ENCODE data around the gene SFR1.

The SFR1 gene

DNA sequence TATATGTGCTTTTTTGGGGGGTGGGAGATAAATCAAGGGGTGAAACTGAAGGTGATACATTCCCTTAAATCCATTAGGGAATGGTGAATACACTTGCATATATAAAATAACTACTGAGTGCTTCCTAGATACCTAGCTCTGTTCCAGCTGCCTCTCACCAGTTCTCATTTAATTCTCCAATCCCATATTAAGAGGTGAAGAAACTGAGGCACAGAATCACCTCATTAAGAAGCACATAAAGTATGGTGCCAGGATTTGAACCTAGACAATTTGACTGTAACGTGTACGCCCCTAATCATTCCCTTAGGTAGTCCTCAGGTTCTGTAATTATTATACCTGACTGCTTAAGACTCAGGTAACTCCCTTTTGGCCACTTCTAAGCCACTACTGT lies 1.5 kb upstream of the SFR1 start:
- no peaks in the 10 kb centered on the region for H3K9me3 ChIP-seq (ENCODE audit: insufficient read depth, low read length, severe bottlenecking)
- DNase-seq (no peak), ATAC-seq (ENCODE audit: insufficient read depth, low read depth) (no peak)
- H3K79me2 ChIP-seq (ENCODE audit: insufficient read depth, low read length): peaks cover 13% of the 10 kb centered on the region
- peaks cover 21% of the 10 kb centered on the region for H3K27me3 ChIP-seq (ENCODE audit: insufficient read depth, low read length, poor library complexity)
- peak overlapping the region in 1 of 2 experiments; percentile 66; a peak in 2 of 4 replicates for H3K4me3 ChIP-seq (ENCODE audit: low read depth in 1 of 2, low read length in 2 of 2)
- no peak for TF ChIP-seq EZH2 (IDR thresholded peaks at IDR 0.05; ENCODE audit: borderline replicate concordance, low read depth, low read length, severe bottlenecking)
- TF ChIP-seq, protein P1, sequence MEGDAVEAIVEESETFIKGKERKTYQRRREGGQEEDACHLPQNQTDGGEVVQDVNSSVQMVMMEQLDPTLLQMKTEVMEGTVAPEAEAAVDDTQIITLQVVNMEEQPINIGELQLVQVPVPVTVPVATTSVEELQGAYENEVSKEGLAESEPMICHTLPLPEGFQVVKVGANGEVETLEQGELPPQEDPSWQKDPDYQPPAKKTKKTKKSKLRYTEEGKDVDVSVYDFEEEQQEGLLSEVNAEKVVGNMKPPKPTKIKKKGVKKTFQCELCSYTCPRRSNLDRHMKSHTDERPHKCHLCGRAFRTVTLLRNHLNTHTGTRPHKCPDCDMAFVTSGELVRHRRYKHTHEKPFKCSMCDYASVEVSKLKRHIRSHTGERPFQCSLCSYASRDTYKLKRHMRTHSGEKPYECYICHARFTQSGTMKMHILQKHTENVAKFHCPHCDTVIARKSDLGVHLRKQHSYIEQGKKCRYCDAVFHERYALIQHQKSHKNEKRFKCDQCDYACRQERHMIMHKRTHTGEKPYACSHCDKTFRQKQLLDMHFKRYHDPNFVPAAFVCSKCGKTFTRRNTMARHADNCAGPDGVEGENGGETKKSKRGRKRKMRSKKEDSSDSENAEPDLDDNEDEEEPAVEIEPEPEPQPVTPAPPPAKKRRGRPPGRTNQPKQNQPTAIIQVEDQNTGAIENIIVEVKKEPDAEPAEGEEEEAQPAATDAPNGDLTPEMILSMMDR (IDR thresholded peaks at IDR 0.05; ENCODE audit: borderline replicate concordance, extremely low read depth, low read length, poor library complexity, severe bottlenecking): no peak
- peak overlapping the region; percentile 89 for H3K9ac ChIP-seq (ENCODE audit: low read depth, low read length)
- H2AFZ ChIP-seq (ENCODE audit: low read depth, low read length): peak overlapping the region; percentile 86
- peaks cover 24% of the 10 kb centered on the region for H3K4me1 ChIP-seq (ENCODE audit: insufficient read depth, low read length)
- peak overlapping the region; percentile 71 for H3K4me2 ChIP-seq (ENCODE audit: insufficient read depth, low read length)
- no peak overlapping the region for H3K27ac ChIP-seq (ENCODE audit: low read length)
- H4K20me1 ChIP-seq (ENCODE audit: insufficient read depth, low read length): no peaks in the 10 kb centered on the region
- H3K36me3 ChIP-seq (ENCODE audit: insufficient read depth, low read length): peaks cover 8% of the 10 kb centered on the region; the same call in 1 of the 2 replicates

DNA sequence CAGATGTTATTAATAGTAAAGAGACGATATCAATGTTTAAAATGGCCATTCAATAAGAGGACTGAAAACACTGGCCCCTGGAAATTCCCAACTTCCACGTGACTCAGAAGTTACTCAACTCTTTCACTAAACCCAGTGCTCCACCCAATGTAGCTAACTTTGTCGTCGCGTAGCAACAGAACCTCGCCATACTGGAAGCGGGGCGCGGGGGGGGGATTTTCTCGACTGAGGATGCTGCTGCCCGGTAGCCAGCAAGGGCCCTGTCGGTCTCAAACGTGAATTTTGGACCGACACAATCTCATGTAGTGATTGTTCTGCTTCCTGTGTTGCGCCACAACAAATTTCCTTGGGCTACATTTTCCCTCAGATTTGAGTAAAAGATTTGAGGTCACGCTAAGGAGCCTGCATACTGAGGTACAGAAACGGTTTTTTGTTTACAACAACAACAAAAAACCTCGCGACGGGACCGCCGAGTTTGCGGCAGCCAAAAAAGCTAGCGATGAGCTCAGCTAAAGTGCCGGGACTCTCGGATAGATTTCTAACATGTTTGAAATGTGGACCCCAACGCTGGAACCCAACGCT lies 977 bp upstream of the SFR1 start:
- peaks cover 17% of the 10 kb centered on the region for H3K27me3 ChIP-seq (ENCODE audit: insufficient read depth, low read length, poor library complexity)
- H3K36me3 ChIP-seq (ENCODE audit: insufficient read depth, low read length): peaks cover 8% of the 10 kb centered on the region; the same call in 1 of the 2 replicates
- peak overlapping the region; percentile 86 for H2AFZ ChIP-seq (ENCODE audit: low read depth, low read length)
- TF ChIP-seq, protein P1 (IDR thresholded peaks at IDR 0.05; ENCODE audit: borderline replicate concordance, extremely low read depth, low read length, poor library complexity, severe bottlenecking): no peak
- no peak for TF ChIP-seq EZH2 (IDR thresholded peaks at IDR 0.05; ENCODE audit: borderline replicate concordance, low read depth, low read length, severe bottlenecking)
- ATAC-seq (ENCODE audit: insufficient read depth, low read depth): no peak
- DNase-seq: peak; percentile 68
- peak overlapping the region; percentile 71 for H3K4me2 ChIP-seq (ENCODE audit: insufficient read depth, low read length)
- H4K20me1 ChIP-seq (ENCODE audit: insufficient read depth, low read length): no peaks in the 10 kb centered on the region
- peak overlapping the region; percentile 89 for H3K9ac ChIP-seq (ENCODE audit: low read depth, low read length)
- peaks cover 13% of the 10 kb centered on the region for H3K79me2 ChIP-seq (ENCODE audit: insufficient read depth, low read length)
- H3K4me1 ChIP-seq (ENCODE audit: insufficient read depth, low read length): peaks cover 24% of the 10 kb centered on the region
- peak overlapping the region; percentile 57 to 66; a peak in 3 of 4 replicates for H3K4me3 ChIP-seq (ENCODE audit: low read depth in 1 of 2, low read length in 2 of 2)
- no peaks in the 10 kb centered on the region for H3K9me3 ChIP-seq (ENCODE audit: insufficient read depth, low read length, severe bottlenecking)
- peak overlapping the region; percentile 97 for H3K27ac ChIP-seq (ENCODE audit: low read length)

DNA sequence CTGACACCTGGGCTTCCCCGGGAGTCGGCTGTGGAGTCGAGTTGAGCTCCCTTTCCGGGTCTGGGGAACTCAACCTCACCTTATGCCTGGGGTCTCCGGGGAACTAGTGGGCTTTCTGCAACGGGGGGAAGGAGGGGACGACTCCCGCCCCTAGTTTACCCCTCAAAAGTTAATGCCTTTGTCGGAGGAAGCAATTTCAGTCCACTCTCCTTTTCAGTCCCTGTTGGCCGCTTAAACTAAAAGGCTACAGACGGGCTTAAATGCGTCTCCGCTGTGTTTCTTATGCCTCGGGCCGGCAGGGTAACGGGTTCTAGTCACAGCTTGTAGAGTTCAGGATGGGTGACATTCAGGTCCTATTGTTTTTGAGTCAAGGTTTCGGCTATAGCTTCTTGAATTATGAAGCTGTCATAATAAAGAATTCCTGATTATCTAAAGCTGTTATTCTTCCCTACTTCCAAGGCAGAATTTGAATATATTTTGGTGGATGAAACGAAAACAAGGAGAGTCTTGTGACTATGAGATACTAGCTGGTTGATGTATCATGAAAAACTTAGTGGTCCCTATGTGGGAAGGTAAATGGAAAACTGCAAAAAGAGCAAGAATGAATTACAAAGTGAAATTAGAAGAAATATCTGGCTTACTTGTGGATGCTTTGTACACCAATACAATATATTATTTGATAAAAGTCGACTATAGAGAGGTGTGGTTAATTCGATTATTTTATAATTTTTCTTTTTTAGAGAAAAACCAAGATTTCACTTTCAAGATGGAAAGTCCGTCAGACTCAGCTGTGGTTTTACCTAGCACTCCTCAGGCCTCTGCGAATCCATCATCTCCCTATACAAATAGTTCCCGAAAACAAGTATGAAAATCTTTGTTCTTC lies 495 bp downstream of the SFR1 start:
- Histone ChIP-seq H3K27ac (ENCODE audit: low read length) (peak overlapping the region; percentile 94), H3K4me3 (ENCODE audit: low read depth in 1 of 2, low read length in 2 of 2) (peak overlapping the region; percentile 74 to 75), H3K9ac (ENCODE audit: low read depth, low read length) (peak overlapping the region; percentile 89), H3K79me2 (ENCODE audit: insufficient read depth, low read length) (peaks cover 13% of the 10 kb centered on the region), H3K4me1 (ENCODE audit: insufficient read depth, low read length) (peaks cover 24% of the 10 kb centered on the region), H2AFZ (ENCODE audit: low read depth, low read length) (peak overlapping the region; percentile 89), H4K20me1 (ENCODE audit: insufficient read depth, low read length) (no peaks in the 10 kb centered on the region), H3K9me3 (ENCODE audit: insufficient read depth, low read length, severe bottlenecking) (no peaks in the 10 kb centered on the region), H3K4me2 (ENCODE audit: insufficient read depth, low read length) (peak overlapping the region; percentile 89), H3K36me3 (ENCODE audit: insufficient read depth, low read length) (peaks cover 8% of the 10 kb centered on the region; the same call in 1 of the 2 replicates), H3K27me3 (ENCODE audit: insufficient read depth, low read length, poor library complexity) (peaks cover 8% of the 10 kb centered on the region)
- DNase-seq (no peak), ATAC-seq (ENCODE audit: insufficient read depth, low read depth) (0 out of 3 replicates have a peak, but pooled peaks have one; percentile 1)
- TF ChIP-seq, protein P1 (IDR thresholded peaks at IDR 0.05; ENCODE audit: borderline replicate concordance, extremely low read depth, low read length, poor library complexity, severe bottlenecking): peak; percentile 3
- no peak for TF ChIP-seq EZH2 (IDR thresholded peaks at IDR 0.05; ENCODE audit: borderline replicate concordance, low read depth, low read length, severe bottlenecking)

Data from DND-41 (cell line).